Nucleus accumbens (tissue), 56 donors: Measurements from ENCODE around the gene SHROOM3.

Experiments
- DNase-seq, 56 donors: peaks; one replicate each; lab custom pipeline; 2025; lab: John Stamatoyannopoulos, UW

The SHROOM3 gene

DNA sequence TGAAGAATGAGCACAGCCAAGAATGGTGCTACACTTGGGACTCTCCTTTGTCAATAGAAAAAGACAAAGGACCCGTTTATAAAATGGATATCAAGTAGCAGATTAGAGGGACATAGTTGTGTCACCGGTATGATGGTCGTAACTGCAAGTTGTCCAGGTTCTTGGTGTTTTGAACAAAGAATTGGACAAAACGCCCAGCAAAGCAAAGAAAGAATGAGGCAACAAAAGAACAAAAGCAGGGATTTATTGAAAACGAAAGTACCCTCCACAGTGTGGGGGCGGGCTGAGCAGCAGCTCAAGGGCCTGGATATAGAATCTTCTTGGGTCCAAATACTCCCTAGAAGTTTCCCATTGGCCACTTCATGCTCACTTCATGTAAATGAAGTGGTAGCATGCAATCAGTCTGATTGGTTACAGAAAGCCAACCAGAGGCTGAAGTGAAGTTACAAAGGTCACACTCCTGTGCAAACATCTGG, 54.7 kb downstream of the SHROOM3 start:
- no peak for DNase-seq

- peak in 1 of 56 donors; percentile 35 for DNase-seq
Observed at GRCh38 chr4:76492055-76492454, 57.0 kb downstream of the SHROOM3 start.

GRCh38 chr4:76494243-76494642, 59.2 kb downstream of the SHROOM3 start:
- DNase-seq, result no peak

- DNase-seq, result no peak
Observed at GRCh38 chr4:76494871-76495590, 60.0 kb downstream of the SHROOM3 start.

GRCh38 chr4:76498550-76498949, 63.5 kb downstream of the SHROOM3 start:
- no peak for DNase-seq

- DNase-seq, result no peak
Observed at GRCh38 chr4:76499461-76499860, 64.4 kb downstream of the SHROOM3 start.

- DNase-seq, result no peak
Observed at GRCh38 chr4:76502886-76503285, 67.9 kb downstream of the SHROOM3 start.

DNA sequence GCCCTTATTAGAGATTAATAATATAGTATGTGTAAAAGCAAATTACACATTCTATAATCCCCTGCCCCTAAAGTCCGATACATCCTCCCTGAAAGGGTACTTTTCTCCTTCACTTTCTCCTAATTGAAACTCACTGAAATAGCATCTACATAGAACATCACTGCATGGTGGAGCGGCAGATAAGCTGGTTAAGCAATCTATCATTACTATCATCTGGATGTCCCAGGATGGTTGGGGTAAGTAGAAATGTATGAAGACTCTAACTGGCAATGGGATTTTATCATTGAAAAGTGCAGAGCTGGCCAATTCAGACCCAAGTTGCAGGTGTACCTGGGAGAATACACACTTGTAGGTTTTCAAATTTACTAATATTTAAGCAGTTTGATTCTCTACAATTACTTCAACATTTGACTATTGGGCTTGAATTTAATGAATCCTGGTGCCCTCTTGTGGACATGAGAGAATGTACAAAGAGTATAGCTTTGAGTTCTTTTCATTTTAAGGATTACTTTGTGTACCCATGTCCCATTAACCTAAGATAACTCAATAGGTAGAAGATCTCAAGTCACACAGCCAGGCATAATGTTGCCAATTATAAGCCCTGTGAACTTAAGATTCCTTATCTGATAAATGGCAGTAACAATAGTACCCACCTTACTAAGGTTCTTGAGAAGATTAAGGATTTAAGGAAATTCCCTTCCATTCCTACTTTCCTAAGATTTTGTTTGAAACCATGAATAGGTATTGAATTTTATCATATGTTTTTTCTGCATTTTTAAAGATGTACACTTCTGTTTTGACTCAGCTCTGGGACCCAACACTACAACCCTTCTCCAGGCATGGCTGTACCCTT, 69.8 kb downstream of the SHROOM3 start:
- no peak for DNase-seq

DNA sequence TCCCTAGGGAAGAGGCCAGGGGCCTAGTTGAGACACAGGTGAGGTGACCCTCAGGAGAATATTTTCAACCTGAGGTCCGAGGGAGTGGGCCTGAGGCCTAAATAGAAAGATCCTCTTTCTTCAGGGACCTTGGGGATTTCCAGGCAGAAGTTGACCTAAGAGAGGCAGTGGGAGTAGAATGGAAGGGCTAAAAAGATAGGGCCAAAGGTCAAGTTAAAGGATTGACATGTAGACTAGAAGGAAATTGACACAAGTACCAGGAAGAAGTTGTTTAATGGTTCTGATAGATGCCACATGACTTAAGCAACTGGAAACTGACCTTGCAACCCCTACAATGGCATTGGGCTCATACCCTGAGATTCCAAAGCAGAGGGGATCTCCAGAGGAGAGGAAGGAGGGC, 76.9 kb downstream of the SHROOM3 start:
- no peak for DNase-seq

DNA sequence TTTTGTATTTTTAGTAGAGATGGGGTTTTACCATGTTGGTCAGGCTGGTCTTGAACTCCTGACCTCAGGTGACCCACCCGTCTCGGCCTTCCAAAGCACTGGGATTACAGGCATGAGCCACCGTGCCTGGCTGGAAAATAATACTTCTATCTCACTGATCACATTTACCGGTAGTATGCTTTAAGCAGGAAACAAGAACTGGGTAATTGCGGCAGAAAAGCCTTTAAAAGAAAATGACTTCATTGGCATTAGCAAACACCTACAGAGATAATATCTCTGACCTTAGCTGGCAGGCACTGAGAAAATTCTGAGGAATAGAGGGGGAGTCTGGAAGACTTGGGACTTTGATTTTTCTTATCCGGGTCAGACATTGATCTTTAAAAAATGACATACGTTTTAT, 78.5 kb downstream of the SHROOM3 start:
- DNase-seq, result no peak

DNA sequence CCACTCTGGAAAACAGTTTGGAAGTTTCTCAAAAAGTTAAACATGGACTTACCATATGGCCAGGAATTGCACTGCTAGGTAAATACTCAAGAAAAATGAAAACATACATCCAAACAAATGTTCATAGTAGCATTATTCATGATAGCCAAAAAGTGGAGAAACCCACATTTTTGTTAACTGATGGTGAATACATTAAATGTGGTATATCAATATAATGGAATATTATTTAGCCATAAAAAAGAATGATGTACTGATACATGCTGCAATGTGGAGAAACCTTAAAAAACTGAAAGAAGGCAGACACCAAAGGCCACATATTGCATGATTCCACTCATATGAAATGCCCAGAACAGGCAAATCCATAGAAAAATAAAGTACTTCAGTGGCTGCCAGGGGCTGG, 79.1 kb downstream of the SHROOM3 start:
- DNase-seq, result no peak

GRCh38 chr4:76515975-76516843, 81.2 kb downstream of the SHROOM3 start:
- no peak for DNase-seq

GRCh38 chr4:76518241-76518640, 83.2 kb downstream of the SHROOM3 start:
- no peak for DNase-seq

DNA sequence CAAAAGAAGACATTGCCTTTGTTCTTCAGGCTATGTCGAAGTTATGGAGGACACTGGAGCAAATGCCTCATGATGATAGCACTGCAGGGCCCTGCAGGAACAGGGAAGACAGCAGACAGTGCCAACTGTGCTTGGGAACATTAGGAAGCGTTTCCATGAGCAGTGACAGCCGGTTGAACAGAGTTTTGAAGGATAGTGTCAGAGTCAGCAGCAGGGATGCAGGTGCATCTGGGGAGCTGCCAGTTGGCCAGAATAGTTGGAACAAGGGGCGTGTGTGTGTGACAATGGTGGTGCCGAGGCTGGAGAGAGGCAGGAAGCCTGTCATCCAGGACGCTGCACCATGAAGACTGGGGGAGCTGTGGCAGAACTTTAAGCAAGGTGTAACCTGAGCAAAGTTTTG, 88.6 kb downstream of the SHROOM3 start:
- DNase-seq, result no peak

GRCh38 chr4:76525751-76526150, 90.7 kb downstream of the SHROOM3 start:
- DNase-seq, result no peak

- DNase-seq, result no peak
Observed at GRCh38 chr4:76526585-76526990, 91.6 kb downstream of the SHROOM3 start.

DNA sequence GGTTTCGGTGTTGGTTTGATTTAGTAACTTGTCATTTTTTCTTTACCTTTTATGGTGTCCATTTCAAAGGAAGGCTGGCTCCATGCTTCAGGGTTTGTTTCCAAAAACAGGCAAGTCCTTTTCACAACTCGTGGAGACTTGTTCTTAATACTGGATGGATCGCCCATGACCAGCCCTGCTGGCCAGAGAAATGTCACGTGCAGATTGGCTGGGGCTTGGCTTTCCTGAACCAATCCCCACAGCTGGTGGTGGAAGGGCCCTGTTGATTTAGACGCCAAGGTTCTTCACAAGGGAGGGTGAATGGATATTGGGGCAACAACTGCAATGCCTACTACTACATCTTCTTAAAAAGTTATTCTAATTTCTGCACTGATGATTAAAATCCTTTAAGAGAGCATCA, 92.6 kb downstream of the SHROOM3 start:
- DNase-seq, result no peak

DNA sequence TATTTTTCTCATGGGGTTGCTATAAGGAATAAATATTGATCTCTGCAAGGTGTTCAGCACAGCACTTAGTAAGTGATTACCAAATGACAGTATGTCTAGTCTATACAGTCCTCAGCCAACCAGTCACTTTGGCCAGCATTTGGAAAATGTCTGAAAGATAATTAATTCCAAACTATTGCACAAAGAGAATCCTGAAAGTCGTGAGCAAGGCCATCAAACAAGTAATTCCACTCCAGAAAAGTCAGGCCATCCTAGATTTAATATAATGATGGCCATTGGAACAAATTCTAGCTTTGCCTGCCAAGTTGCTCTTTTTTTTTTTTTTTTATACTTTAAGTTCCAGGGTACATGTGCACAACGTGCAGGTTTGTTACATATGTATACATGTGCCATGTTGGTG, 96.6 kb downstream of the SHROOM3 start:
- DNase-seq, result no peak

- no peak for DNase-seq
Observed at GRCh38 chr4:76532805-76533204, 97.8 kb downstream of the SHROOM3 start.

DNA sequence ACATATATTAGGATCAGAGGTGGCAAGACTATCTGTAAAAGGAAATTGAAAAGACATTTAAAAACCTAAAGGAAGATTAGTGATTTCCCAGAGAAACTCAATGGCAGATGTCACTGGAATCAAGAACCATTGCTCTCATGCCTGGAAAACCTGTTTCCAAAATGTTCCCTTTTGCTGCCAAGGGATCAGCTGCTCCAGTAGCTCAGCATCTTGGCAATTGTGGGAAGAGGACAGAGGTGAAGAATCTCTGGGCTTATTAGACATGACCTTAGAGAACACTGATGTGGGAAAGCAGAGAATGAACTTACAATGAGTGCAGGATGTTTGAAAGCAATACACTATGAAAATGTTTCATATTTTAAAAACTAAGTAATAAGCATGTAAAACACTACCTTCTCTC, 98.3 kb downstream of the SHROOM3 start:
- DNase-seq, result no peak
